NCI-H748 treated with DMSO at 0.1 percent for 48 hours (cell line): ENCODE results near the gene ERN1.
"Not testable (repeated sequence)": the region's sequence is repeated elsewhere in the genome, so short reads cannot be mapped to it uniquely, and the experiment has no call there.

Source experiments
- DNase-seq: peaks from one replicate; lab custom pipeline; 2025; lab: John Stamatoyannopoulos, UW

ERN1 gene

DNA sequence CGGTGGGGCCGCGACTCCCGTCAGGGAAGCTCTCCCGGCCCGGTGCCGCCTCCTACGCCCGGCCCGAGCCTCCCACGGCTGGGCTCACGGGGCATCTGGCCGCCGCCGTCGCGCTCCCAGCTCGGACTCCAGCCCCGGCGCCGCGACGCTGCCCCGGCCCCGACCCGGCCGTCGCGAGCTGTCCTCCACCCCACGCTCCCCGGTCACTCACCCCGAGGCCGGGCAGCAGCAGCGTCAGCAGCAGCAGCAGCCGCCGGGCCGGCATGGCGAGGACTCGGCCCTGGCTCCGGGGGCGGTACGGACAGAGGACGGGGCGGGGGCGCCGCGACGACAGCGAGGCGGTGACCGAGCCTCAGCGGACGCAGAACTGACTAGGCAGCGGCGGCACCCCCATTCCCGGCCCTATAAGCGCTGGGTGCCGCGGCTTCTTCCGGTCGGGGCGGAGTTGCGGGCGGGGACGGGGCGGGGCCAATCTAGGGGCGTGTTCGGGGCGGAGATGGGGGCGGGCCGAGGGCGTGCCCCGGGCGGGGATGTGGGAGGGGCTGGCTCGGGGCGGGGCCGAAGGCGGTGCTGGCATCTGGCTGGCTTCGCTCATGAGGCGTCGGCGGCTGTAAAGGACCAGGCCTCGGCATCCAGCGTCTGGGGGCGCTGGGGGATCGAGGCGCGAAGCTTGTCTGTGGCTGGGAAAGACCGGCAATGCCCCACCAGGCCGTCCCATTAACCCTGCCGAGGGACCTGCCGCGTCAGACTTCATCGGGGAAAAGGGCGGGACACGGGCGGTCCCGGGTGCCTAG lies at the start of gene ERN1:
Gene ERN1 (minus strand): TSS at position 380 of the 794 bp plus-strand sequence. CDS start 115 bp downstream, at position 265.
- DNase-seq: peak; percentile 63

DNA sequence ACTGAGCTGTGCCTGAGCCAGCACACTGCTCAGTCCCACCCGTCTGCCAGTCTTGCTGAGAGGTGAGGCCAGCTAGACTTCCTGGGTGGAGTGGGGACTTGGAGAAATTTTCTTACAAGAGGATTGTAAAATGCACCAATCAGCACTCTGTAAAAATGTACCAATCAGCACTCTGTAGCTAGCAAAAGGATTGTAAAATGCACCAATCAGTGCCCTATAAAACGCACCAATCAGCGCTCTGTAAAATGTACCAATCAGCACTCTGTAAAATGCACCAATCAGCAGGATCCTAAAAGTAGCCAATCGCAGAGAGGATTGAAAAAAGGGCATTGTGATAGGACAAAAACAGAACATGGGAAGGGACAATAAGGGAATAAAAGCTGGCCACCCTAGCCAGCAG lies 49.1 kb upstream of the ERN1 start:
- not testable (repeated sequence) for DNase-seq

GRCh38 chr17:64178011-64178825 lies 48.3 kb upstream of the ERN1 start:
- DNase-seq: no peak

DNA sequence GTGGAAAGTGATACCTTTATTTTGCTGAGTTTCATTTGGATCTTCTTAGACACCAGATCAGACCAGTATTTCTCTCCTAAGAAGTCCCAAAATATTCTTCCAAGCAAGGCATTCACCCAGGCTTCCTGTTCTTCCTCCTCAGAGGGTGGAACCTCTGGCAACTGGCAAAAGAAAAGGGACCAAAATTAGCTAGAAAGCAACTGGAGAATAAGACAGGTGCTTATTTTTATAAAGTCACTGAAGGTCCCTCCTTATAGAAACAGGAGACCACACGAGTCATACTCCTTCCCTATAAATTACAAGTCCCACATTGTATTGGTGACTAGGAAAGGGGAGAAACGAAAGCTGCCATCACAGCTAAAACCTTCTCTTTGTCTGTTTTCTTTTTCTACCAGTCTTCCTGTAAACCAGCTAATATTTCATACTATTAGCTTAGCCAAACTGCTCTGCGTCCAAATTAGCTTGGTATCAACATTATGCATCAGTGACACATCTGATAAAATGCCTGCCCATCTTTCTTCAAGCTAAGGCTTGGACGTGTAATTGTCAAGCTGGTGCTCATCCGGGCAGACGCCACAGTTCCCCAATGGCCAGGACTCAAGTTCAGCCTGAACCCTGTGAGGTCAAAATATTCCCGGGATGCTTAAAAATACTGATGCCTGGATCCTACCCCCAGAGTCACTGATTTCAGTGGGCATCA lies 47.5 kb upstream of the ERN1 start:
- DNase-seq: no peak

- DNase-seq: no peak
Observed at GRCh38 chr17:64176556-64176955, 46.6 kb upstream of the ERN1 start.

DNA sequence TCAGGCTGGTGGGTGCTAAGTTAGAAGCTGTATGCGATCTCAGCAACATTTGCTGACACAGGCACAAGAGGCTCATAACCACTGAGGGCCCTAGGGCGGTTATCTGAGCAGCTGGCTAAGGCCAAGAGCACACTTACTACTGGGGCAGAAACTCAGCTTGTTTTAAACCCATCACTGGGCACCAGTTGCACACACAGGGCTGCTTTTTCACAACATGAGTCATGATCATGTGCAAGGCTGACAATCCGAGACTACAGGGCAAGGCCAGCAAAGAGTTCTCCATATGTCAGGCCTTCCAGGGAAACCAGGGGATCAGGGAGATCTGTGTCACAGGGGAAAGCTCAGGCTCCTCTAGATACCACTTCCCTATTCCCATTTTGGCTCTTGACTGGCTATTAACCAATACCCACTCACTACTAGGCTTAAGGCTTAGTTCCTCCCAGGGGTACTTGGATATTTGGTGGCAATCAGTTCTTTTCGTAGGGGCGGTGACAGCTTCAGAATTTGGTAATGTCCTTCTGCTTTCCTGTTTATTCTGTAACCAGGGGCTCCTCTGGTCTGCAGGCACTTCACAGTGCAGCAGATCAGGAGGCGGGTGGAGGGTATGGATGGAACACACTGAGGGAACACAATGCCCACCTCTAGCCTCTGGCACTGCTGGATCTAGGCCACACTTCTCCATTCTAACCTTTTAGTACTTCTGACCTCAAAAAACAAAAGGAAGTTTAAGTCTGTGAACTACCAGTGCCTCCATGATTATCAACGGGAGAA lies 44.9 kb upstream of the ERN1 start:
- no peak for DNase-seq

DNA sequence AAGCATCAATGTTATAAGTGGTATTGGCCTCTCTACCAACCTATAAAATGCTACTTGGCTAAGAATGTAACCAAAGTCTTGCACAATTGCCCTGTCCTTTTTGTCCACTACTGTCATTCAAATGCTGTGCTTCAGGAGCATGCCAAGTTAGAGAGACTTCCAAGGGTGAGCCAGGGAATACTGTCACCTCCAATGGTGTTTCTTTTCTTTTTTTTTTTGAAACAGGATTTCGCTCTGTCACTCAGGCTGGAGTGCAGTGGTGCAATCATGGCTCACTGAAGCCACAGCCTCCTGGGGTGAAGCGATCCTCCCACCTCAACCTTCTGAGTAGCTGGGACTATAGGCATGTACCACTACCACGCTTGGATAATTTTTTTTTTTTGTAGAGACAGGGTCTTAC lies 43.7 kb upstream of the ERN1 start:
- no peak for DNase-seq

- DNase-seq: no peak
Observed at GRCh38 chr17:64172510-64172909, 42.6 kb upstream of the ERN1 start.

DNA sequence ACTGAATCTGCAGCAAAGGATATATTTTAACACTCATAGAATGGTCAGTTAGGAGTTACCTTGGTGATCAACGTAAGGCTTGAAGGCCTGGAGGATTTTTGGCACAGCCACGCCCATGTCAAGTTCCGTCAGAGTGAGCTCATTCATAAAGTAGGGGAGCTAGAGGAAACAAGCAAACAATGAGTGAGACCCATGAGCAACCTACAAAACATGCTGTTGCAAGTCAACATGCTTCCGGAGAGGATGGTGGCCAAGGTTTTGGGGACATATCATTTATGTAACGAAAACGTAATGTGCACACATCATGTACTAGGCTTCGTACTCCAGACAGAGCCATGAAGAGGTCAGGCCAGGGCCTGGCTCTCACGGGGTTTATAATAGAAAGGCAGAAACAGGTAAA lies 41.1 kb upstream of the ERN1 start:
- DNase-seq: no peak

- no peak for DNase-seq
Observed at GRCh38 chr17:64170286-64170685, 40.3 kb upstream of the ERN1 start.

DNA sequence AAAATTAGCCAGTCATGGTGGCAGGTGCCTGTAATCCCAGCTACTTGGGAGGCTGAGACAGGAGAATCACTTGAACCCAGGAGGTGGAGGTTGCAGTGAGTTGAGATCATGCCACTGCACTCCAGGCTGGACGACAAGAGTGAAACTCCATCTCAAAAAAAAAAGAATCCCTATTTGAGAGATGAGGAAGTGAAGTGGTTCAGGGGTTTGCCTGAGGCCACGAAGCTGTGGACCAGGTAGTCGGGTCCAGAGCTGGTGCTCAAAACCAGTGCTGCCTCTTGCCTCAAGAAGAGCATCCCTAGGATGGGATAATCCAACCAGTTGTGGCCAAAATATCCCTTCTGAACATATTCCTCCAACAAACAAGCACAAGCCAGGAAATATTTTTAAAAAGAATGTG lies 37.7 kb upstream of the ERN1 start:
- DNase-seq: not testable (repeated sequence)

DNA sequence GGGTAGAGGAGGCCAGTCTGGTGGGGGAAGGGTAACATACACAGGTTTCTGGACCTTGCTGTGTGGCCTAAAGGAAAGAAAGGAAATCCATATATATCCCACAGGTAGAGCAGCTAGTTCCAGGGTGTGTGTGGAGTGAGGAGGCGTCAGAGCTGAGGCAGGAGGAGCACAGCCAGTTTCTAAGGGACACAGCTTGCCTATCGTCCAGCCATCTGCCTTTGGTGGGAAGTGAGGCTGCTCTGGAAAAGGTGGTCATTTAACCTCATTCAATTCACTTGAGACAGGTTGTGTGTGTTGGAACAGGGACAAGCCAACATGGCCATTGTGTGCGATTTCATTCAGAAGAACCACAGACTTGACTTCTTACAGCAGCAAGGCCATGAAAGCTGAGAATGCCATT lies 36.9 kb upstream of the ERN1 start:
- DNase-seq: no peak

- DNase-seq: no peak
Observed at GRCh38 chr17:64165347-64165746, 35.4 kb upstream of the ERN1 start.

GRCh38 chr17:64164596-64165285 lies 34.8 kb upstream of the ERN1 start:
- no peak for DNase-seq

- no peak for DNase-seq
Observed at GRCh38 chr17:64163468-64163867, 33.5 kb upstream of the ERN1 start.

GRCh38 chr17:64162554-64162953 lies 32.6 kb upstream of the ERN1 start:
- DNase-seq: no peak

GRCh38 chr17:64161380-64162176 lies 31.6 kb upstream of the ERN1 start:
- peak; percentile 11 for DNase-seq

- no peak for DNase-seq
Observed at GRCh38 chr17:64160378-64160777, 30.4 kb upstream of the ERN1 start.

GRCh38 chr17:64158831-64159590 lies 29.1 kb upstream of the ERN1 start:
- no peak for DNase-seq

DNA sequence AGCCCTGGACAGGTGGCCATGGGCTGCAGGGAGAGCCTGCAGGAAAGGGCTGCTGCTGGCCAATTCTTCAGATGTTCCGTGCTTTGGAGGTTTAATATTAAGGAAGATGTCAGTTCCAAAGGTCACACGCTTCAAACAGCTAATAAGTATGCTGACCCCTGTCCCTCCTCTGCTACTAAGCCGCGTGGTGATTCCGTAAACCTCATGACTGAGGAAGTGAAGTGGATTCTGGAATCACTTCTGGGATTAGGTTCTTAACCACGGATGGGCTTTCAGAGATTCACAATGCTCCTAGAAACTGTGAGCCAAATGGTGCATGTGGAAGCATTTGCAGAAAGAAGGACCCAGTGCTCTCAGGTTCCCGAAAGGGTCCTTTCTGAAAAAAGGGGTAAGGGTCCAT lies 28.5 kb upstream of the ERN1 start:
- DNase-seq: no peak
